Mesothelial cell of epicardium (in vitro differentiated cells): ENCODE data around the gene DOCK8. TPM values are rescaled to one million over a fixed set of nuclear protein-coding genes. Genes with fewer than 3 reads are reported as not detected.

Experiments used
- DNase-seq, 2 experiments: peaks; one replicate each; pipeline ENCODE4 v3.0.0; 2021; ENCODE audit warnings: low spot score in 2 of 2; ENCODE audit not compliant: unreplicated experiment in 2 of 2
- H3K27ac Mint-ChIP-seq: 2 replicates; pipeline ENCODE4 v1.8.0; 2021; ENCODE audit warnings: mixed read lengths
- H3K27me3 Mint-ChIP-seq: 2 replicates; pipeline ENCODE4 v1.8.0; 2021; ENCODE audit warnings: low read depth, mixed read lengths
- H3K36me3 Mint-ChIP-seq: 2 replicates; pipeline ENCODE4 v1.8.0; 2021; ENCODE audit warnings: mixed read lengths
- H3K4me1 Mint-ChIP-seq: 2 replicates; pipeline ENCODE4 v1.8.0; 2021; ENCODE audit warnings: mixed read lengths
- H3K4me3 Mint-ChIP-seq: 2 replicates; pipeline ENCODE4 v1.8.0; 2021; ENCODE audit warnings: mild to moderate bottlenecking, moderate library complexity, mixed read lengths
- H3K9me3 Mint-ChIP-seq: 2 replicates; pipeline ENCODE4 v1.8.0; 2021; ENCODE audit warnings: mixed read lengths
- total RNA-seq: library from RNA; stranded (reverse); gene quantifications from 3 replicates; pipeline ENCODE4 v1.2.1, GENCODE V29; 2021
- TF ChIP-seq, protein P1 (sequence below): fragments of 200-600 bp; sonication (generic); IDR thresholded peaks from one replicate; pipeline ENCODE4 v1.5.0; 2021; ENCODE audit warnings: antibody characterized with exemption; ENCODE audit not compliant: unreplicated experiment

DOCK8 gene
- total RNA-seq, 1 donor from 2014 or later: 8.9 TPM

DNA sequence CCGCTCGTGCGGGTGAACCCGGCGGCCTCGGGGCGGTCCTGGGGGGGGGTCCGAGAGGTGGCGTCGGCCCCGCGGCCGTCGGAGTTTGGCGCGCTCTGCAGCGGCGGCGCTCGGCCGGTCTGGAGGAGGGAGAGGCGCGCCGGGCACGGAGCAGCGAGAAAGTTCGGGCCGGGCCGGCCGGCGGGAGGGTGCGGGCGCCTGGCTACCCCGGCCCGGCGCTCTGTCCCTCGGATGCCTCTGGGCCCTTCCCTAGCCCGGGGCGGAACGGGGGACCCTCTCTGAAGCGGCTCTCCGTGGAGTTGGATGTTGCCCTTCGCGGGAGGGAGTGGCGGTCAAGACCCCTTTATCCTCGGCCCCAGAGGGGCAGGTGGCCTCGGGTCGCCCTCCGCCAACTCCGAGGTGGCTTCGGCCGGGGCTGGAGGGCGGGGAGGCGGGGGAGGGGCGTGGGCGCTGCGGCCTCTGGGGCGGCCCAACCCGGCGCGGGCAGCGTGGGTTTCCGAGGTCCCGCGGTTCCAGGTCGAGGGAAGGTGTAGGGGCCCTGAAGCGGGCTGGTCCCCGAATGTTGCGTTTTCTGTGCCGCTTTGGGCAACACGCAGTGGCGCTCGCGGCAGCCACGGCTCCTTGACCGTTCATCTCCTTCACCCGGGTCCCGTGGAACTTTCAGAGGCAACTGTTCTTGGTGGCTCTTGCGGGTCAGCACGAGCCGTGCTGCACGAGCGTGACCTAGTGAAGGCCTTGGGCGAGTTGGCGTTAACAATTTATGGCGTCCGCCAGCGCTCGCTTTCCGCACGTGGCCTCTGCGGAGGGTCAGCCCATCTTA is 290.5 kb downstream of the DOCK8 start:
- Mint-ChIP-seq H3K4me1 (peaks cover 21% of the 10 kb centered on the region), H3K4me3 (peak overlapping the region; percentile 80), H3K27ac (peak overlapping the region; percentile 69), H3K27me3 (peaks cover 8% of the 10 kb centered on the region), H3K36me3 (peaks cover 14% of the 10 kb centered on the region), H3K9me3 (peaks cover 6% of the 10 kb centered on the region)
- peak; percentile 20 to 56 for DNase-seq
- TF ChIP-seq, protein P1, sequence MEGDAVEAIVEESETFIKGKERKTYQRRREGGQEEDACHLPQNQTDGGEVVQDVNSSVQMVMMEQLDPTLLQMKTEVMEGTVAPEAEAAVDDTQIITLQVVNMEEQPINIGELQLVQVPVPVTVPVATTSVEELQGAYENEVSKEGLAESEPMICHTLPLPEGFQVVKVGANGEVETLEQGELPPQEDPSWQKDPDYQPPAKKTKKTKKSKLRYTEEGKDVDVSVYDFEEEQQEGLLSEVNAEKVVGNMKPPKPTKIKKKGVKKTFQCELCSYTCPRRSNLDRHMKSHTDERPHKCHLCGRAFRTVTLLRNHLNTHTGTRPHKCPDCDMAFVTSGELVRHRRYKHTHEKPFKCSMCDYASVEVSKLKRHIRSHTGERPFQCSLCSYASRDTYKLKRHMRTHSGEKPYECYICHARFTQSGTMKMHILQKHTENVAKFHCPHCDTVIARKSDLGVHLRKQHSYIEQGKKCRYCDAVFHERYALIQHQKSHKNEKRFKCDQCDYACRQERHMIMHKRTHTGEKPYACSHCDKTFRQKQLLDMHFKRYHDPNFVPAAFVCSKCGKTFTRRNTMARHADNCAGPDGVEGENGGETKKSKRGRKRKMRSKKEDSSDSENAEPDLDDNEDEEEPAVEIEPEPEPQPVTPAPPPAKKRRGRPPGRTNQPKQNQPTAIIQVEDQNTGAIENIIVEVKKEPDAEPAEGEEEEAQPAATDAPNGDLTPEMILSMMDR: no peak

DNA sequence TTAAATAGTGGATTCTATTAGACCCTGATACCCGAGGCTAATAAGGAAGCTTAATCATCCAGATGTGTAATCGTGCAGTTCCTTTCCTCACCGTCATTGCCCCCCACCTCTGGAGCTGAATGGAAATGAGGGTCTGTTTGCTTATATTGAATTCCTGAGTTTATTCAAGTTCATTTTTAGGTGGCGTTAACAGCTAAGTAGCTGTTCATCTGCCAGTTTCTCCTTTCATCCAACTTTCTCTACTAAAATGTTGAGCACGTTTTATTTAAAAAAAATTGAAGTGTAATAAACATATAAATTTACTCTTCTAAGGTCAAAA is 291.0 kb downstream of the DOCK8 start:
- Mint-ChIP-seq H3K36me3 (peaks cover 14% of the 10 kb centered on the region), H3K4me3 (peak overlapping the region; percentile 80), H3K4me1 (peaks cover 21% of the 10 kb centered on the region), H3K27me3 (peaks cover 8% of the 10 kb centered on the region), H3K9me3 (peaks cover 4% of the 10 kb centered on the region), H3K27ac (peak overlapping the region; percentile 69)
- no peak for DNase-seq
- TF ChIP-seq, protein P1: no peak

DNA sequence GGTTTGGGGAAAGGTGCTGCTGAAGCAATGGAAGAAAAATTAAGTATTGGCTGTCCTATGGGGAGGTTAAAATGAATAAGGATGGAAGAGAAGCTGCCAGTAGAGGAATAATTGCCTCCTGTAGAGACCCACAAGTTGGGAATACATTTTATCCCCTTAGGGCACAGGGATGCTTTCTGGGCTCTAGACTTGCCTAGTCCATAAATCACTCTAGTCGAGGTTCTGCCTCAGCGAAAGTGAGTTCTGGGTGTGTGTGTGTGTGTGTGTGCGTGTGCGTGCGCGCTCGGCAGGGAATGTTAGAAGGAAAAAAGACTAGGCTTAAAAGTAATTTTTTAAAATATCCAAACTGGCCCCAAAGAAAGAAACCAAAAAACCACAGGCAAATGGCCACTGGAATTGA is 291.6 kb downstream of the DOCK8 start:
- Mint-ChIP-seq H3K4me3 (peak overlapping the region; percentile 80), H3K27me3 (peaks cover 8% of the 10 kb centered on the region), H3K36me3 (peaks cover 14% of the 10 kb centered on the region), H3K9me3 (peaks cover 4% of the 10 kb centered on the region), H3K4me1 (peaks cover 21% of the 10 kb centered on the region), H3K27ac (no peak overlapping the region)
- TF ChIP-seq, protein P1: no peak
- DNase-seq: no peak

DNA sequence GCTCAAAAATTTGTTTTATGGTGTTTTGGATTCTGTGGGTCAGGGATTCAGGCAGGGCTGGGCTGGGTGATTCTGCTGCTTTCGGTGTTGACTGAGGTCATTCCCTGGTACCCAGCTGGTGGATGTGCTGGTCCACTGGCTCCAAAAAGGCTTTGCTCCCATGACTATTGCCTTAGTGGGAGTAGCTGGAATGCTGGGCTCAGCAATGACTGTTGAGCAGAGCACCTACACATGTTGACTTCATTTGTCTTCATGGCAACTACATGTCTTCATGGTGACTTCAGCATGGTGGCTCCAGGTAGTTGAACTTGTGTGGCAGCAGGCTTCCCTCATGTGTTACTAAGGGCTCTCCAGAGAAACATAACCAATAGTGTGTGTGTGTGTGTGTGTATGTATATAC is 297.2 kb downstream of the DOCK8 start:
- Mint-ChIP-seq H3K4me1 (peaks cover 11% of the 10 kb centered on the region), H3K9me3 (peaks cover 12% of the 10 kb centered on the region), H3K27me3 (no peaks in the 10 kb centered on the region), H3K27ac (no peak overlapping the region), H3K36me3 (peaks cover 18% of the 10 kb centered on the region), H3K4me3 (no peak overlapping the region)
- TF ChIP-seq, protein P1: no peak
- no peak for DNase-seq

DNA sequence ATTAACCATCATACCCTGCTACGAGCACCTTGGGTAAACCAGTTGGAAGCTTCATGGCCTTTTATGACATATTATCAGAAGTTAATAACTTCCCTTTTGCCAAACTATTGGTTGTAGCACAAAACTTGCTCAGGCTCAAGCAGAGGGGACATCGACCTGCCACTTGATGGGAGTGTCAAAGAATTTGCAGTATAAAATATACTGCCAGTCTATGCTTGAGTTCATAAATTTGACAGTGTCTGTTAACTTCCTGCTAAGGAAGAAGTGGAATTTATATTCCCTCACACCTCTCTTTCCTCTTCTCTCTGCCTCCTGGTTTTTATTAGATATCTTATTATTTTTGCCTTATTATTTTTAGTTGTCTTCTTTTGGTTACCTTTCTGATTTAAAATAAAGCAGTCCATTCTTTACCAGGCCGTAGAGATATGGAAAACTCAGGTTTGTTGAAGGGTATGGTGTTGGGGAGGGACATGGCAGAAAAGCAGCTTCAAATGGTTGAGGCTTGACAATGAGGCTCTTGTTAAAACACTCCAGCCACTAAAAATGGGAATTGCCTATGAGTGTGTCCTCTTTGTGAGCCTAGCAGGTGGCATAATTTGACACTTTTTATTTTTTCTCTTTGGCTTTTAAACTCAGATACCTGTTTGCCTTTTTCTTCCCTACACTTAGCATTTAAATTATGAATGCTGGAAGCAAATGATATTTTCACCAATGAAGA is 298.0 kb downstream of the DOCK8 start:
- Mint-ChIP-seq H3K4me1 (peaks cover 11% of the 10 kb centered on the region), H3K27ac (no peak overlapping the region), H3K27me3 (no peaks in the 10 kb centered on the region), H3K9me3 (peaks cover 12% of the 10 kb centered on the region), H3K4me3 (no peak overlapping the region), H3K36me3 (peaks cover 18% of the 10 kb centered on the region)
- TF ChIP-seq, protein P1: no peak
- no peak for DNase-seq

Other genes with a start within 250 kb of the DOCK8 start
- gene WASHC1, start 185.4 kb upstream of the DOCK8 start, total RNA-seq: 24.7 to 26.4 TPM (median 26.4 TPM) in 3 replicates
- gene FOXD4, start 96.4 kb upstream of the DOCK8 start, total RNA-seq: 0.35 to 0.67 TPM (median 0.38 TPM) in 3 replicates
- 35.4 to 38.0 TPM (median 37.4 TPM) in 3 replicates for gene ZNG1A, start 35.8 kb upstream of the DOCK8 start, total RNA-seq